Measurements from ENCODE around the gene WNT5A. TPM values are rescaled to one million over a fixed set of nuclear protein-coding genes. Genes with fewer than 3 reads are reported as not detected.

WNT5A gene
- total RNA-seq, 1 donor: 145 TPM

GRCh38 chr3:55487381-55488241 is 505 bp upstream of the WNT5A start:
- peak overlapping the region; percentile 75 for H2AFZ ChIP-seq (ENCODE audit: low read length)
- H4K20me1 ChIP-seq (ENCODE audit: insufficient read depth, low read length): no peaks in the 10 kb centered on the region
- H3K4me3 ChIP-seq (ENCODE audit: insufficient read depth, low read length): peak overlapping the region; percentile 97
- H3K4me2 ChIP-seq (ENCODE audit: insufficient read depth, low read length): peak overlapping the region; percentile 97
- peaks cover 16% of the 10 kb centered on the region for H3K36me3 ChIP-seq (ENCODE audit: insufficient read depth, low read length)
- peak; percentile 89 for DNase-seq (ENCODE audit: insufficient read length, low spot score, missing footprints)
- no peaks in the 10 kb centered on the region for H3K27me3 ChIP-seq (ENCODE audit: insufficient read depth, low read length)
- no peaks in the 10 kb centered on the region for H3K9me3 ChIP-seq (ENCODE audit: low read depth, low read length)
- peaks cover 56% of the 10 kb centered on the region for H3K79me2 ChIP-seq (ENCODE audit: insufficient read depth, low read length)
- peak overlapping the region; percentile 98 for H3K27ac ChIP-seq (ENCODE audit: low read depth, low read length)
- TF ChIP-seq, protein P1, sequence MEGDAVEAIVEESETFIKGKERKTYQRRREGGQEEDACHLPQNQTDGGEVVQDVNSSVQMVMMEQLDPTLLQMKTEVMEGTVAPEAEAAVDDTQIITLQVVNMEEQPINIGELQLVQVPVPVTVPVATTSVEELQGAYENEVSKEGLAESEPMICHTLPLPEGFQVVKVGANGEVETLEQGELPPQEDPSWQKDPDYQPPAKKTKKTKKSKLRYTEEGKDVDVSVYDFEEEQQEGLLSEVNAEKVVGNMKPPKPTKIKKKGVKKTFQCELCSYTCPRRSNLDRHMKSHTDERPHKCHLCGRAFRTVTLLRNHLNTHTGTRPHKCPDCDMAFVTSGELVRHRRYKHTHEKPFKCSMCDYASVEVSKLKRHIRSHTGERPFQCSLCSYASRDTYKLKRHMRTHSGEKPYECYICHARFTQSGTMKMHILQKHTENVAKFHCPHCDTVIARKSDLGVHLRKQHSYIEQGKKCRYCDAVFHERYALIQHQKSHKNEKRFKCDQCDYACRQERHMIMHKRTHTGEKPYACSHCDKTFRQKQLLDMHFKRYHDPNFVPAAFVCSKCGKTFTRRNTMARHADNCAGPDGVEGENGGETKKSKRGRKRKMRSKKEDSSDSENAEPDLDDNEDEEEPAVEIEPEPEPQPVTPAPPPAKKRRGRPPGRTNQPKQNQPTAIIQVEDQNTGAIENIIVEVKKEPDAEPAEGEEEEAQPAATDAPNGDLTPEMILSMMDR (IDR thresholded peaks at IDR 0.05; ENCODE audit: extremely low read depth, low read depth, low read length): no peak
- peaks cover 37% of the 10 kb centered on the region for H3K4me1 ChIP-seq (ENCODE audit: insufficient read depth, low read length)

DNA sequence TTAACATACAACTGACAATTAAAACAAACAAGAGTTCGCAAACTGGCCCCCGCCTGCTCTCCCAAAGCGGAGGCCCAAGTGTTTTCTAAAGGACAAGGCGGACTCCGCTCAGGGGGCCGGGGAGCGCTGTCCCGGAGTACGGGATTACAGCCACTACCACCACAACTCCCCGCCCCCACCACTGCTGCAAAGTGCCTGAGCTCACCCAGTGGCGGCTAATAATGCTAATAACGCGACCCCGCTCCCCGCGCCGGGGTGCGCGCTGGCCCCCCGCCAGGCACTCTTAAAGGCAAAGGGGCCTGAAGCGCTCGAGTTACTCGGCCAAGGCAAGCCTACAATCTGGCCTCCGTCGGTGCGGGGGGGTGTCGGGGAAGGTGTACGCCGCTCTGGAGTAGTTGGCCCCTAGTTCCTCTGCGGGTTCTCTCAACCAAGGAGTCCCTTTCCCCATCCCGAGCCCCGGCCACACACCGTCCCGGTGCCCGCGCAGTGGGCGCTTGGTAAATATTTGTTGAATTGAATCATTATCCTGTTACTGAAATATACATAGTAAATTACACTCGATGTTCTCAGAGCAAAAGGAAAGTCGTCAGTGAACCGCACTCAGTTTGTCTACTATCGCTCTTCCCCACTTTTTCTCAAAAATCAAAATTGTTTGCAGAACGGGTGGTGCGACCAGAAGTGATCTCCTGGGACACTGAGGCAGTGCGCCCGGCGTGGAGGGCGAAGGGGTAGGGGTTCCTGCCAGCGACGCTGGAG is 827 bp downstream of the WNT5A start:
- Histone ChIP-seq H2AFZ (ENCODE audit: low read length) (peak overlapping the region; percentile 75), H3K79me2 (ENCODE audit: insufficient read depth, low read length) (peaks cover 70% of the 10 kb centered on the region), H3K4me1 (ENCODE audit: insufficient read depth, low read length) (peaks cover 41% of the 10 kb centered on the region), H4K20me1 (ENCODE audit: insufficient read depth, low read length) (no peaks in the 10 kb centered on the region), H3K27me3 (ENCODE audit: insufficient read depth, low read length) (no peaks in the 10 kb centered on the region), H3K4me2 (ENCODE audit: insufficient read depth, low read length) (peak overlapping the region; percentile 97), H3K27ac (ENCODE audit: low read depth, low read length) (peak overlapping the region; percentile 98), H3K4me3 (ENCODE audit: insufficient read depth, low read length) (peak overlapping the region; percentile 97), H3K9me3 (ENCODE audit: low read depth, low read length) (no peaks in the 10 kb centered on the region), H3K36me3 (ENCODE audit: insufficient read depth, low read length) (peaks cover 17% of the 10 kb centered on the region)
- DNase-seq (ENCODE audit: insufficient read length, low spot score, missing footprints): peak; percentile 98
- TF ChIP-seq, protein P1 (IDR thresholded peaks at IDR 0.05; ENCODE audit: extremely low read depth, low read depth, low read length): no peak

DNA sequence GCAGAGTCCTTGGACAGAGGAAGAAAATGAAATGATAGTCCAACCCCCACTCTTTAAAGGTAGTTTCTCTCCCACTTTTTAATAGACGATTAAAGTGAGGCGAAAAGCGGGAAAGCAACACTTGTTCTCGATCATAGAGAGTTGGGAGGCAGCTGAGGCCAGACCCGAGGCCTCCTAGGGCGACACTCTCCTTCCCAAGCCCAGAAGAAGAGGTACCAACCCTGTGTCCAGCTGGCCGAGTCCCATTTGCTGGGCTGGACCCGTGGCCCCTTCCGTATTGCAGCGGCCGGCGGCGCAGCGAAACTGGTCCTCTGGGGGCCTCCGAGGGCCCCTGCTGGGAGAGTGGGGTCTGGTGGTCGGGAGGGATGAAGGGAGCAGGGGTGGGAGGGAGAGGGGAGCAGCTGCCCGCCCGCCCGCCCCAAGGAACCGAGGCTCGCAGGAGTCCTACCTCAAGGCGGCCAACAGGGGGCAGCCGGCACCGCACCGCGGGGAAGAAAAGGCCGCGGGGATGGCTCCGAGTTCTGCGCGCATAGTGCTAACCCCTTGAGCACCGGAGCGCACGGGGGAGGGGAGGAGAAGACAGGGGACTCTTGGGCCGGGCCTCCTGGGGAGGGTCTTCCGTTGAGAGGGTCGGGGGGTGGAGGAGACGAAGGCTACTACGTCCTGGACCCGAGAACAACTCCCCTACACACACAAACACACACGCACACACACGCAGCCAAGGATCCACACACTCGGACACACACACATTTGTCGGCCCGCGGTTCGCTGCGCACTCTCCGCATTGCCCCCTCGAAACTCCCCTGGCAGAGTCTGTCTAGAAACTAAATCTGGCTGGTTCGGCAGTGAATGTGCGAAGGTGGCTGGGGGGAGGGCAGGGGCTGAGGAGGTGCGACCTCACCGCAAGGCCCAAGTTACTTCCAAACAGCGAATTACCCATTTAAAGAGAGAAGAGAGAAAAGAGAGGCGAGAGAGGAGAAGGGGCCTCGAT is 2.0 kb downstream of the WNT5A start:
- peak overlapping the region; percentile 79 for H2AFZ ChIP-seq (ENCODE audit: low read length)
- peaks cover 22% of the 10 kb centered on the region for H3K36me3 ChIP-seq (ENCODE audit: insufficient read depth, low read length)
- H3K4me3 ChIP-seq (ENCODE audit: insufficient read depth, low read length): peak overlapping the region; percentile 97
- H3K4me1 ChIP-seq (ENCODE audit: insufficient read depth, low read length): peaks cover 33% of the 10 kb centered on the region
- no peaks in the 10 kb centered on the region for H3K27me3 ChIP-seq (ENCODE audit: insufficient read depth, low read length)
- peak overlapping the region; percentile 98 for H3K27ac ChIP-seq (ENCODE audit: low read depth, low read length)
- TF ChIP-seq, protein P1 (IDR thresholded peaks at IDR 0.05; ENCODE audit: extremely low read depth, low read depth, low read length): peak; percentile 50
- peak; percentile 98 for DNase-seq (ENCODE audit: insufficient read length, low spot score, missing footprints)
- peak overlapping the region; percentile 97 for H3K4me2 ChIP-seq (ENCODE audit: insufficient read depth, low read length)
- no peaks in the 10 kb centered on the region for H4K20me1 ChIP-seq (ENCODE audit: insufficient read depth, low read length)
- no peaks in the 10 kb centered on the region for H3K9me3 ChIP-seq (ENCODE audit: low read depth, low read length)
- peaks cover 81% of the 10 kb centered on the region for H3K79me2 ChIP-seq (ENCODE audit: insufficient read depth, low read length)

All from osteoblast (primary cell).